PFSK-1 (cell line): Measurements from ENCODE around the gene TOM1L2.

ENCODE experiments used
- FOXP2 ChIP-seq: optimal IDR thresholded peaks from 2 replicates; pipeline ENCODE3; 2011; ENCODE audit warnings: borderline replicate concordance, control low read depth, inconsistent platforms; ENCODE audit not compliant: insufficient read depth; ENCODE audit errors: extremely low read length, extremely low read depth
- POLR2AphosphoS5 ChIP-seq: IDR thresholded peaks from 2 replicates; pipeline ENCODE4 v1.6.1; 2012; ENCODE audit warnings: low read depth, mild to moderate bottlenecking, control low read depth, low read length, moderate library complexity
- SIN3A ChIP-seq: IDR thresholded peaks from 2 replicates; pipeline ENCODE4 v1.6.1; 2012; ENCODE audit warnings: mild to moderate bottlenecking, low read length, moderate library complexity, borderline replicate concordance; ENCODE audit not compliant: insufficient read depth
- TAF1 ChIP-seq: IDR thresholded peaks from 2 replicates; pipeline ENCODE4 v1.6.1; 2012; ENCODE audit warnings: low read length, control low read depth, borderline replicate concordance; ENCODE audit not compliant: insufficient read depth
- TF ChIP-seq, protein P1 (sequence below), 2 experiments: IDR thresholded peaks; 2 replicates each; pipeline versions ENCODE4 v1.6.1 to v1.8.0; 2011 to 2012; ENCODE audit warnings: low read depth in 2 of 2, low read length in 2 of 2, control low read depth in 1 of 2, inconsistent platforms in 1 of 2, mild to moderate bottlenecking in 1 of 2, moderate library complexity in 1 of 2; ENCODE audit not compliant: insufficient read depth in 1 of 2

The TOM1L2 gene

DNA sequence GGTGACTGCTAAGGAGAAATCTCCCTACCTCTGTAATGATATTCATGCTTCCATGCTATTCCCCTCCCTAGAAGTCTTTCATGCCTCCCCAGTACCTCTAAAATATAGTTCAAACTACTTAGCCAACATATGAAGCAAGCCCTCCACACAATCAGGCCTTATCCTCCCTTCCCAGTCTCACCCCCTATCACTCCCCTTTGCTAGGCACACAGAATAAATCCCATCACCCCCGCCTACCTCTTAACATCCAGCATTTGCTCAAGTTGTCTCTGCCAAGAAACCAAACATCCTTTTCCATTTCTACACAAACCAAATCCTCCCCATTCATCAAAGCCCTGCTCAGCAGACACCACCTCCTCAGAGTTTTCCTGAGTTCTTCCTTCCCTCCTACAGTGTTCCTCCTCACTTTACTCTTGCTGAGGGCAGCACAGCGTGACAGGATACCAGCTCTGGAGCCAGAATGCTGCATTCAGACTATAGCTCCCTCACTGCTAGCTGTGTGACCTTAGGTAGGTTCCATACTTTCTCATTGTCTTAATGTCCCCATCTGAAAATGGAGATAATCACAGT lies 7.0 kb downstream of the TOM1L2 start:
- TF ChIP-seq, protein P1, sequence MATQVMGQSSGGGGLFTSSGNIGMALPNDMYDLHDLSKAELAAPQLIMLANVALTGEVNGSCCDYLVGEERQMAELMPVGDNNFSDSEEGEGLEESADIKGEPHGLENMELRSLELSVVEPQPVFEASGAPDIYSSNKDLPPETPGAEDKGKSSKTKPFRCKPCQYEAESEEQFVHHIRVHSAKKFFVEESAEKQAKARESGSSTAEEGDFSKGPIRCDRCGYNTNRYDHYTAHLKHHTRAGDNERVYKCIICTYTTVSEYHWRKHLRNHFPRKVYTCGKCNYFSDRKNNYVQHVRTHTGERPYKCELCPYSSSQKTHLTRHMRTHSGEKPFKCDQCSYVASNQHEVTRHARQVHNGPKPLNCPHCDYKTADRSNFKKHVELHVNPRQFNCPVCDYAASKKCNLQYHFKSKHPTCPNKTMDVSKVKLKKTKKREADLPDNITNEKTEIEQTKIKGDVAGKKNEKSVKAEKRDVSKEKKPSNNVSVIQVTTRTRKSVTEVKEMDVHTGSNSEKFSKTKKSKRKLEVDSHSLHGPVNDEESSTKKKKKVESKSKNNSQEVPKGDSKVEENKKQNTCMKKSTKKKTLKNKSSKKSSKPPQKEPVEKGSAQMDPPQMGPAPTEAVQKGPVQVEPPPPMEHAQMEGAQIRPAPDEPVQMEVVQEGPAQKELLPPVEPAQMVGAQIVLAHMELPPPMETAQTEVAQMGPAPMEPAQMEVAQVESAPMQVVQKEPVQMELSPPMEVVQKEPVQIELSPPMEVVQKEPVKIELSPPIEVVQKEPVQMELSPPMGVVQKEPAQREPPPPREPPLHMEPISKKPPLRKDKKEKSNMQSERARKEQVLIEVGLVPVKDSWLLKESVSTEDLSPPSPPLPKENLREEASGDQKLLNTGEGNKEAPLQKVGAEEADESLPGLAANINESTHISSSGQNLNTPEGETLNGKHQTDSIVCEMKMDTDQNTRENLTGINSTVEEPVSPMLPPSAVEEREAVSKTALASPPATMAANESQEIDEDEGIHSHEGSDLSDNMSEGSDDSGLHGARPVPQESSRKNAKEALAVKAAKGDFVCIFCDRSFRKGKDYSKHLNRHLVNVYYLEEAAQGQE (IDR thresholded peaks at IDR 0.05; ENCODE audit: insufficient read depth in 1 of 2, low read depth in 2 of 2, low read length in 2 of 2) = no peak
- TF ChIP-seq SIN3A (no peak), POLR2AphosphoS5 (no peak), FOXP2 (no peak), TAF1 (no peak)

DNA sequence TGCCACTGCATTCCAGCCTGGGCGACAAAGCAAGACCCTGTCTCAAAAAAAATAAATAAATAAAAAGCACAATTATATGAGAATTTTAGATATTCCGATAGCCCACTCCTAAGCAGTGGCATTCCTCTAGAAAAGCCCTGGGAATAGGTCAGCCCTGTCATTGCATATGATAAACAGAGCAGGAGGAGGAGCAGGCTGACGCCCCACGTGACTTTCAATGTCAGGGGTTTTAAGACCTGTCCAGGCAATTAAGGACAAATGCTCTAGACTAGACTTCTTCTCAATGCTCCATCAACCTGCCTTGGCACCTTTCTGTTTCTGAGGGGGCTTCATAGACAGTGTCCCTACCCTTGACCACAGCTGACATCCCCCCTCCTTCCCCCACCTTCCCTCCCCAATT lies 7.5 kb downstream of the TOM1L2 start:
- no peak for TF ChIP-seq FOXP2
- no peak for TF ChIP-seq TAF1
- TF ChIP-seq, protein P1 (IDR thresholded peaks at IDR 0.05; ENCODE audit: insufficient read depth in 1 of 2, low read depth in 2 of 2, low read length in 2 of 2) = no peak
- TF ChIP-seq SIN3A = no peak
- TF ChIP-seq POLR2AphosphoS5 = no peak

DNA sequence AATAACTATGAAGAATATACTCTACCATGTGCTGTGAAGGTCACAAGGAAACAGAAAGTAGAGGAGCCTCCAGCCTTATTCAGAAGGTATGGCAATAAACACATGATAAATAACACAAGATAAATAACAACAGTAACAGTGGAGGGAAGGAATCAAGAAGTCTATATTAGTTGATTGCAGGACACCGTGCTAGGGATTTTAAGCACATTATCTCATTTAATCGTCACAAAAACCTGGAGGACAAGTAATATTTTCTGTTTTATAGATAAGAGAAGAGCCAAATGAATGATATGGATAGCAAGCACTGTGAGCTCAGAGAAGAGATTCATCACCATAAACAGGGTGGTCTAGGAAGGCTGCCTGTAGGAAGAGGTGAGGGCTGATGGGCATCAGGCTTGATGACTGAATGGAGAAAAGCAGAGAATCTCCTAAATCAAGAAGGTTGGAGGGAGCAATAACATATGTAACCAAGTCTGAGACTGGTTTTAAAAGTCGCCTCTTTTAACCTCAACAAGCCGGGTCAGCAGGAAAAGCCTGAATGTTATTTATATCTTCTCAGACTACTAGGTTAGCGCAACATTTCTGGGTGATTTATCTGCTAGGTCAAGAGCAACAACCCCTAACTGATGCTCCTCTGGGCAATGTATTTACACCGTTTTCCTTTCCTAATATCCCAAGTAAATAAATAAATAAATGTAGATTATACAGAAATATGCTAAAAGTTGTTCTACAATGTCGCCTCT lies 8.3 kb downstream of the TOM1L2 start:
- no peak for TF ChIP-seq TAF1
- TF ChIP-seq POLR2AphosphoS5 = no peak
- TF ChIP-seq, protein P1 (IDR thresholded peaks at IDR 0.05; ENCODE audit: insufficient read depth in 1 of 2, low read depth in 2 of 2, low read length in 2 of 2) = no peak
- TF ChIP-seq SIN3A = no peak
- no peak for TF ChIP-seq FOXP2

DNA sequence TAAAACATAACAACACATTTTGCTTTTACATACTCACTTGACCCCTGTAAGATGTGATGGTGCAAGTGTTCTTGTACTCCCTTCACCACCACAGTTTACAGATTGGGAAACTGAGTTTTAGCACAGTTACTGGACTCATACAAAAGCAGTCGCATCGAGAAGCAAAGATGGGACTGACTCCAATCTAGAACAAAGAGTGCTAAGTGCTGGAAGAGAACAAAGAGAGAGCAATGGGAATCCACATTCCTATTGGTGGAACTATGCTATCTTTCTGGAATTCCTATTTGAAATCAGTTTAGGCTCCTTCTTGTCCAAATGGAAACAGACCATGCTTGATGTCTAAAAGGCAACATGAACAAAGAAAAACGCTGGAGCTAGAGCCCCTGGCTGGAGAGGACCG lies 9.1 kb downstream of the TOM1L2 start:
- TF ChIP-seq FOXP2 (no peak), TAF1 (no peak), SIN3A (no peak), POLR2AphosphoS5 (no peak)
- TF ChIP-seq, protein P1 (IDR thresholded peaks at IDR 0.05; ENCODE audit: insufficient read depth in 1 of 2, low read depth in 2 of 2, low read length in 2 of 2) = no peak
